T-helper 9 cell (primary cell): ENCODE data around the gene ACSL3.
"Not testable (repeated sequence)": the region's sequence is repeated elsewhere in the genome, so short reads cannot be mapped to it uniquely, and the experiment has no call there.

Experiments used
- DNase-seq: peaks from one replicate; pipeline ENCODE4 v3.0.0-alpha.2; 2020

ACSL3 gene

DNA sequence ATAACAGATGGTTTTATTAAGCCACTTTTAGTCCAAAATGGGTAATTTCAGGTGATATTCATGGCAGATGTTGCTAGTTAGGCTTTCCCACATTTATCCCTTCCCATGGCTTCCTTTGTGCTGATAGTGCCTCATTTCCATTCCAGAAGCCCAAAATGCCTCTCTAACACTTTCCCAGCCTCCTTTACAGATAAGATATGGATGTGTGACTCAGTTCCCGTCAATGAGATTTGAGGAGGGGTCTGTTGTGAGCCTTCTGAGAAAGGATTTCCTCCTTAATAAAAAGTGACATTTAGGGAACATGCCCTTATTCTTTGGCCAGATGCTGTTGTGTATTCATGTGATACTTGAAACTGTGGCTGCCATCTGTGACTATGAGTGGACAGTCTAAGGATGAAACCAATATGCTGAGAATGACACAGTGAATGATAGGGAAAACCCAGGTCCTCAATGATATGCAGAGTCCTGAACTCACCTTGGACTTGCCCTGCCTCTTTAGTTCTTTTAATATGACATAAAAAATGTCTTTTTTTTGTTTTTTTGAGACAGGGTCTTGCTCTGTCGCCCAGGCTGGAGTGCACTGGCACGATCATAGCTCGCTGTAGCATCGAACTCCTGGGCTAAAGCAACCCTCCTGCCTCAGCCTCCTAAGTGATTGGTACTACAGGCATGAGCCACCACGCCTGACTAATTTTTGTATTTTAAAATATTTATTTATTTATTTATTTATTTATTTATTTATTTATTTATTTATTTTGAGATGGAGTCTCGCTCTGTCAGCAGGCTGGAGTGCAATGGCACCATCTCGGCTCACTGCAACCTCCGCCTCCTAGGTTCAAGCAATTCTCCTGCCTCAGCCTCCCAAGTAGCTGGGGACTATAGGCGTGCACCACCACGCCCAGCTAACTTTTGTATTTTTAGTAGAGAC, 5.8 kb upstream of the ACSL3 start:
- DNase-seq: no peak

DNA sequence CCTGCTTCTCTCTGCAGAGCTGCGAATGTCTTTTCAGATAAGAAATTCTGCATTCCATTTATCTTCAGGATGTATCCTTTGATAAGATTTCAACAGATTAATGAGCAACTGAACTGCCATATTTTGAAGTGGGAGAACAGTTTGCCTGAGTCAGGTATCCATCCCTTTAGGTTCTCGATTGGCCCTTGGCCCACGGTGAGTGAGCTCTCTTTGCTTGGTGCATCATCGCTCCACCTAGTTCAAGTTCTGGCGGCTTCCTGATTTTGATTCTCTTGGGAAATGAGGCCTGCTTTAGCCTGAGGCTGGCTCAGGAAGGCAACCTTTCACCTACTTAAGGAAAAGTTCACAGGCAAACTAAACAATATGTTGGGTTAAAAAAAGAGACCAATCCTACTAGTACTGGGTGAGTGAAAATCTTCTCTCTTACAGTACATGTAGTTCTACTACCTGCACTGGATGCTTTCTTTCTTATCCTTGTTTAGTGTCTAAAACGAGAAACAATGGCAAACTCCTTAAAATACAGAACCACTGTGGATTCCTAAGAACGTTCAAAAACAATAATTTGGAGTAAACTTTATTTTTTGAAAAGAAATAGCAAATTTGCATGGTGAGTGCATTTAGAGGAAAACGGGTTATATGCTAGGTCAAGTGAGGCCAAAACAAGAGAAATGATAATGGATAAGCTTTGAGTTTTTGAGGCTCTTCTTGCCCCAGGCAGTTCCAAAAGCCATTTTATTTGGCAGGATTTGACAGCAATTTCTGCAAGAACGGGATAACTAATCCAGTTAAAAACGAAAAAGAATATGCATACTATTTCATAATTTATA, 837 bp upstream of the ACSL3 start:
- DNase-seq: no peak

GRCh38 chr2:222861411-222862105, 722 bp downstream of the ACSL3 start:
- DNase-seq: no peak

DNA sequence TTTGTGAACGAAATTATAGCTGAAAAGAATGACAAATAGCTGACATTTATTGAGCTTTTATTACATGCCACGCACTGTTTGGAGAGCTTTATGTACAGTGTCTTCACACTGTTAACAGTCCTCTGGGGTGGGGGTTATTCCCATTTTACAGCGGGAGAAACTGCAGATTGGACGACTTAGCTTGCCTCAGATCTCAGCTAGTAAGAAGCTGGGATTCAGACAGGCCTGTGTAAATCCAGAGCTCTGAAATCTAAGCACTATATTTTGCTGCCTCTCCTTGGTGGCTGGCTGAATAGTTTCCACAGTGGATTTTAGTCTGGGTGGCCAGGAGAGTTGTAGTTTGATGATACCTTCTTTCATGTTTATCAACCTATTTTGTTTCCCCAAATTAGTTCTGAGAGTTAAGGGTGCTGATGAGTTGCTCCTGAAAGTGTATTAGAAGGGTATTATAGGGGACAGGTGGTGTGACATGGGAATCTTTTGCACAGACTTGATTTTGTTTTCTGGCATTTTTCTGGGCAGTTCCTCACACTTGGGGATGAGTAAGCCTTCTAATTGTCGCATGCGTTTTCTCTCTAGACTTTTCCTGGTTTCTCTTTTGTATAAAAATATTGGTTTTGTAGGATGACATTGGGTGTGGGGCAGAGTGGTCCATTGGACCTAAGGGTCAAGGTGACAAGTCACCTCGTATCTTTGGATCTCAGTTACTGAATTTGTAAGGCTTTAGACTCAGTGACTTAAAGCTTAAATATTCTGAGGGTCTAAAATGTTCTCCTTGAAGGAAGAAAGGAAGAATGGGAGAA, 1.5 kb downstream of the ACSL3 start:
- no peak for DNase-seq

GRCh38 chr2:222862909-222863544, 2.2 kb downstream of the ACSL3 start:
- no peak for DNase-seq

GRCh38 chr2:222864296-222864695, 3.5 kb downstream of the ACSL3 start:
- DNase-seq: no peak

- no peak for DNase-seq
These were observed 4.5 kb downstream of the ACSL3 start for GRCh38 chr2:222865301-222865700.

- no peak for DNase-seq
These were observed 5.6 kb downstream of the ACSL3 start for GRCh38 chr2:222866358-222866960.

GRCh38 chr2:222868560-222869251, 7.9 kb downstream of the ACSL3 start:
- DNase-seq: not testable (repeated sequence)

DNA sequence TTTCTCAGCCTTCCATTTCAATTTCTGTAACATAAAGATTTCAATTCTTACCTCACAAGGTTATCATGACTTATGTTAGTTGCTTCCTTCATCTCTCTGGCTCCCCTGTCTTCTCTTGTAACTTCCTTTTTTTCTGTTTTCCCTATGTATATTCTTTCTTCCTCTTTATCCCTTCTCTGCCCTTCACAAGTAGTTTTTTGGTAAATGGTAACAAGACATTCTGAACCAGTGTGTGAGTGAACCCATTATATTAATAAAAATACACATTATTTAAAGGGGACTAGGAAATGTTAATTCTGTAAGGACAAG, 8.4 kb downstream of the ACSL3 start:
- DNase-seq: no peak

GRCh38 chr2:222871291-222871690, 10.5 kb downstream of the ACSL3 start:
- no peak for DNase-seq

DNA sequence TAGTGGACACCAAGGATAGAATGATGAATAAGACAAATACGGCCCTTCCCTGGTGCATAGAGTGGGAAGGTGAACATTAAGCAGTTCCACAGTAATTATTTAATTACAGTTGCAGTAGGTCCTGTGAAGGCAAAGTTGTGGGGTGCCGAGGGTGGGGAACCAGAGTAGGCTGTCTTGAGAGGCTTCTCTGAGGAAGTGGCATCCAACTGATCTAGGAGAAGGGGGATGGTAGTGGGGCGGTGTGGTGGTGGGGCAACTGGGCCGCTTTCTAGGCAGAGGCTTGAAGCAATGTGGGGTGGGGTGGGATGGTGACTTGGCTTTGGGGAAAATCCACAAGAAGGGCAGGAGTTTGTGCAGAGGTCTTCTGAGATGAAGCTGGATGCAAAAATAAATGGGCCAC, 11.7 kb downstream of the ACSL3 start:
- DNase-seq: no peak

GRCh38 chr2:222875482-222875881, 14.6 kb downstream of the ACSL3 start:
- DNase-seq: no peak

- no peak for DNase-seq
These were observed 16.1 kb downstream of the ACSL3 start for GRCh38 chr2:222876947-222877346.

- DNase-seq: no peak
These were observed 16.9 kb downstream of the ACSL3 start for GRCh38 chr2:222877556-222878300.

DNA sequence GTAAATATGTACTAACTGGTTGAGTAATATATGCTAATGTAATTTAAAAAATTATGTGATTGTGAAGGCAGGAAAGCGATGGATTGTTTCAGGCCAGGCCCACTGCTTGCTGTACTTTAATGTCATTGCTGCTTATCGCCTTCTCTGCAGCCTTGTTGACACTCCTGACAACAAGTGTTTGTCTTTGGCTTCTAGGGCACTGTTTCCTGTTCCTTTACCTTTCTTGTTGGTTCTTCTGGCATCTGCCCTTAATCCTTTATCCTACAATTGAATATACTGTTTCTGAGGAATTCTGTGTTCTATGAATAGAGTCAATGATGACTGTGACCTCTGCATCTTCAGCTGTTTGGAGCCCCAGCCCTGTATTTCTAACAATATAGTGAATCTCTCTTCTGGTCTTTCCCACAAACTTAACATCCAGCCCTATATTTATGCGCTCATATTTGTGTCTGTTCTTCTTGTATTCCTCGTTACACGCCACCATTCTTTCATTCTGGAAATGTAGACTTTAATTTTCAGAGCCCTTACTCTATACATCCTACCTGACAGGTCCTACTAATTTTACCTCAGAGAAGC, 17.6 kb downstream of the ACSL3 start:
- DNase-seq: no peak

- DNase-seq: no peak
These were observed 18.2 kb downstream of the ACSL3 start for GRCh38 chr2:222878877-222879603.

DNA sequence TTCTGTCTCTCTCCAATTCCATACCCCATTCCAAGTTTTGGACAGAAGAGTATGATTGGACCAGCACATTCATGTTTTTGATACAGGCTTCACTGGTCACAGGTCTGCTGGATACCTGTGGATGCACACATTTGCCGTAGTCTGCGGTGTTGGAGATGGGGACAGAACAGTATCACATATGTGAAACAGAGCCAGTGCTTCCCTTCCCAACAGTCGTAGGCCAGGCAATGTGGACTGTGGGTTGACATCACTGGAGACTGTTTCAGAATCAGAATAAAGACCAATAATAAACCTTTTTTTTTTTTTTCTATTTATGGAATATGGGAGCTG, 18.7 kb downstream of the ACSL3 start:
- no peak for DNase-seq

DNA sequence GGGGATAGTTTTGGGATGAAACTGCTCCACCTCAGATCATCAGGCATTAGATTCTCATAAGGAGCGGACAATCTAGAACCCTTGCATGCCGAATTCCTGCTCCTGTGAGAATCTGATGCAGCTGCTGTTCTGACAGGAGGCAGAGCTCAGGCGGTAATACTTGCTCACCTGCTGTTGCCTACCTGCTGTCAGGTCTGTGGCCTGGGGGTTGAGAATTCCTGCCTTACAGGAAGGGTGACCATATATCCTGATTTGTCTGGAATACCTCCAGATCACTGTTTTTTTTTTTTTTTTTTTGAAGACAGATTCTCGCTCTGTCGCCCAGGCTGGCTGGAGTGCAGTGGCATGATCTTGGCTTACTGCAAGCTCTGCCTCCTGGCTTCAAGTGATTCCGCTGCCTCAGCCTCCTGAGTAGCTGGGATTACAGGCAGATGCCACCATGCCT, 21.7 kb downstream of the ACSL3 start:
- no peak for DNase-seq
